Measurements from ENCODE around the gene COMMD4. TPM values are rescaled to one million over a fixed set of nuclear protein-coding genes. Genes with fewer than 3 reads are reported as not detected.

COMMD4 gene
- total RNA-seq, 1 donor from 2014 or later: 57.5 TPM

GRCh38 chr15:75358771-75359536 lies 23.1 kb downstream of the COMMD4 start:
- ATAC-seq (no peak), DNase-seq (no peak)
- TF ChIP-seq, protein P1, sequence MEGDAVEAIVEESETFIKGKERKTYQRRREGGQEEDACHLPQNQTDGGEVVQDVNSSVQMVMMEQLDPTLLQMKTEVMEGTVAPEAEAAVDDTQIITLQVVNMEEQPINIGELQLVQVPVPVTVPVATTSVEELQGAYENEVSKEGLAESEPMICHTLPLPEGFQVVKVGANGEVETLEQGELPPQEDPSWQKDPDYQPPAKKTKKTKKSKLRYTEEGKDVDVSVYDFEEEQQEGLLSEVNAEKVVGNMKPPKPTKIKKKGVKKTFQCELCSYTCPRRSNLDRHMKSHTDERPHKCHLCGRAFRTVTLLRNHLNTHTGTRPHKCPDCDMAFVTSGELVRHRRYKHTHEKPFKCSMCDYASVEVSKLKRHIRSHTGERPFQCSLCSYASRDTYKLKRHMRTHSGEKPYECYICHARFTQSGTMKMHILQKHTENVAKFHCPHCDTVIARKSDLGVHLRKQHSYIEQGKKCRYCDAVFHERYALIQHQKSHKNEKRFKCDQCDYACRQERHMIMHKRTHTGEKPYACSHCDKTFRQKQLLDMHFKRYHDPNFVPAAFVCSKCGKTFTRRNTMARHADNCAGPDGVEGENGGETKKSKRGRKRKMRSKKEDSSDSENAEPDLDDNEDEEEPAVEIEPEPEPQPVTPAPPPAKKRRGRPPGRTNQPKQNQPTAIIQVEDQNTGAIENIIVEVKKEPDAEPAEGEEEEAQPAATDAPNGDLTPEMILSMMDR (IDR thresholded peaks at IDR 0.05): no peak
- no peaks in the 10 kb centered on the region for H3K9me3 ChIP-seq
- no peaks in the 10 kb centered on the region for H3K27me3 ChIP-seq
- H3K4me3 ChIP-seq: no peak overlapping the region
- H3K4me1 ChIP-seq: no peaks in the 10 kb centered on the region
- H3K36me3 ChIP-seq: peaks cover 92% of the 10 kb centered on the region
- intact Hi-C loops (cut with DNase I): no loop called here
- H3K27ac ChIP-seq: no peak overlapping the region

DNA sequence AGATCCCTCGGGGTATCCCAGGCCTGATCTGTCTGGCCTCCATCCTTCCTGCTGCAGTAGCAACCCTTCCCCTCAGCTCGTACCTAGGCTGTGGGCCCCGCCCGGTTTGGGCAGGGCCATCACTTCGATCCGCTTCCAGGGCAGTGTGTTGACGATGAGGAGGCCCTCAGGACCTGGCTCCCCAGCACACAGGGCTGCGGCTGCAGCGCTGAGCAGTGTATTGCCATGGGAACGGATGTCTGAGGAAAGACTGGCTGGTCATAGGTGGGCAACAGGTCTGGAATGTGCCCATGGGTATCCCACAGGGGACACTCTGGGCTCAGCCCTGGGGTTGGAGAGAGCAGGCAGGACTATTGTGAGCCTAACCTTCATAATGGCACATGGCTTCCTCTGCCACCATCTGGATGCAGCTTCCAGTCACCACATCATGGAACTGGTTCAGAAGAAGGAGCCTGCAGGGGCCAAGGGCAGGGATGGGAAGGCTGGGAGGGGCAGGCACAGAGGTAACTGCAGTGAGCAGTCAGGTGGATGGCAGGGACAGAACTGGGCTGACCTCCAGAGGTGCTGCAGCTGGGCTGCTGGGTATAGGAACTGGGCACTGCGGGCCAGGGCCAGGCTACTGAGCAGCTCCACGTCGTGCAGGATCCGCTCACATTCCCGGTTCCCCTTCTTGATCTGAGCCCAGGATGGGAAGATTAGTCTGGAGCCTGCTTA lies 23.8 kb downstream of the COMMD4 start:
- no peak for DNase-seq
- Histone ChIP-seq H3K9me3 (no peaks in the 10 kb centered on the region), H3K36me3 (peaks cover 99% of the 10 kb centered on the region), H3K27ac (no peak overlapping the region), H3K4me1 (no peaks in the 10 kb centered on the region), H3K27me3 (no peaks in the 10 kb centered on the region), H3K4me3 (no peak overlapping the region)
- intact Hi-C loops (cut with DNase I): no loop called here
- TF ChIP-seq, protein P1 (IDR thresholded peaks at IDR 0.05): no peak
- ATAC-seq: no peak

GRCh38 chr15:75360391-75360790 lies 24.5 kb downstream of the COMMD4 start:
- DNase-seq (no peak), ATAC-seq (no peak)
- H3K36me3 ChIP-seq: peaks cover 99% of the 10 kb centered on the region
- H3K4me3 ChIP-seq: no peak overlapping the region
- intact Hi-C loops (cut with DNase I): no loop called here
- TF ChIP-seq, protein P1 (IDR thresholded peaks at IDR 0.05): no peak
- H3K4me1 ChIP-seq: no peaks in the 10 kb centered on the region
- no peaks in the 10 kb centered on the region for H3K9me3 ChIP-seq
- no peak overlapping the region for H3K27ac ChIP-seq
- H3K27me3 ChIP-seq: no peaks in the 10 kb centered on the region

DNA sequence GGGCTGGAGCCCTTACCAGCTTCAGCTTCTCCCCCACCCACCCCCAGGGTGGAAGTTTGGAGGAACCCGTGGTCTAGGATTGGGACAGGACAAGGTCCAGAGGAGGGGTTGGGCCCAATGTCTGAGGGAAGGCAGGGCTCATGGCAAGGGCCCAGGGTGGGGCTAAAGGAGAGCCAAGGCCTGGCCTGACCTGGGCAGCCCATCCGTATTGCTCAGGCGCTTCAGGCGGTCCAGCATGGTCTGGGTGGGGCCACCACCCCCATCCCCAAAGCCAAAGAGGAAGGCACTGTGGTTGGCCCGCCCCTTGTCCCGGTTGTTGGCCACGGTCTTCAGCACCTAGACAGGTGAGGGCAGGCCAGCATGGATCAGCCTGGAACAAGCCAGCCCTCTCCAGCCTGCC lies 25.0 kb downstream of the COMMD4 start:
- H3K27ac ChIP-seq: no peak overlapping the region
- H3K36me3 ChIP-seq: peaks cover 99% of the 10 kb centered on the region
- intact Hi-C loops (cut with DNase I): no loop called here
- ATAC-seq (no peak), DNase-seq (no peak)
- no peaks in the 10 kb centered on the region for H3K9me3 ChIP-seq
- no peak overlapping the region for H3K4me3 ChIP-seq
- no peaks in the 10 kb centered on the region for H3K27me3 ChIP-seq
- TF ChIP-seq, protein P1 (IDR thresholded peaks at IDR 0.05): no peak
- H3K4me1 ChIP-seq: no peaks in the 10 kb centered on the region

- TF ChIP-seq, protein P1 (IDR thresholded peaks at IDR 0.05): no peak
- Histone ChIP-seq H3K4me1 (no peaks in the 10 kb centered on the region), H3K4me3 (no peak overlapping the region), H3K27ac (no peak overlapping the region), H3K9me3 (no peaks in the 10 kb centered on the region), H3K27me3 (no peaks in the 10 kb centered on the region), H3K36me3 (peaks cover 99% of the 10 kb centered on the region)
- ATAC-seq (no peak), DNase-seq (no peak)
- intact Hi-C loops (cut with DNase I): no loop called here
Observed at GRCh38 chr15:75361361-75361988, 25.6 kb downstream of the COMMD4 start.
